BJ (cell line): Measurements from ENCODE around the gene PDE4D. TPM values are rescaled to one million over a fixed set of nuclear protein-coding genes. Genes with fewer than 3 reads are reported as not detected.

ENCODE experiments used
- CTCF ChIA-PET: fragments of 350-600 bp; formaldehyde crosslinking; extraction: SDS; loops from one replicate; lab custom pipeline; 2021; ENCODE audit warnings: antibody characterized with exemption, inconsistent platforms; lab: Yijun Ruan, JAX
- POLR2A ChIA-PET: fragments of 300-600 bp; sonication (Branson Sonifier 250); formaldehyde crosslinking; extraction: SDS; loops from one replicate; lab custom pipeline; 2021; ENCODE audit warnings: antibody characterized with exemption; lab: Charles Lee
- DNase-seq: peaks from one replicate; pipeline ENCODE4 v3.0.0-alpha.2; 2011; ENCODE audit warnings: low read depth
- H3K27me3 ChIP-seq: 2 replicates; pipeline ENCODE4 v1.6.0; 2011; ENCODE audit warnings: low read length; ENCODE audit not compliant: control insufficient read depth, insufficient read depth
- H3K36me3 ChIP-seq: 2 replicates; pipeline ENCODE4 v1.5.1; 2011; ENCODE audit warnings: low read length; ENCODE audit not compliant: control insufficient read depth, insufficient read depth
- H3K4me3 ChIP-seq: 2 replicates; pipeline ENCODE4 v1.5.1; 2011; ENCODE audit warnings: low read depth, mild to moderate bottlenecking, control low read depth, low read length
- polyA plus RNA-seq: library from polyadenylated mRNA; depleted of rRNA; stranded (reverse); fragments of >200 nt; gene quantifications from 2 replicates; pipeline ENCODE4 v1.2.3, GENCODE V29; 2011
- TF ChIP-seq, protein P1 (sequence below): IDR thresholded peaks from 2 replicates; pipeline ENCODE4 v1.5.1; 2011; ENCODE audit warnings: low read depth, mild to moderate bottlenecking, control low read depth, inconsistent platforms, low read length, moderate library complexity; ENCODE audit not compliant: insufficient read depth

The PDE4D gene
- polyA plus RNA-seq, 1 experiment = 2.8 TPM

DNA sequence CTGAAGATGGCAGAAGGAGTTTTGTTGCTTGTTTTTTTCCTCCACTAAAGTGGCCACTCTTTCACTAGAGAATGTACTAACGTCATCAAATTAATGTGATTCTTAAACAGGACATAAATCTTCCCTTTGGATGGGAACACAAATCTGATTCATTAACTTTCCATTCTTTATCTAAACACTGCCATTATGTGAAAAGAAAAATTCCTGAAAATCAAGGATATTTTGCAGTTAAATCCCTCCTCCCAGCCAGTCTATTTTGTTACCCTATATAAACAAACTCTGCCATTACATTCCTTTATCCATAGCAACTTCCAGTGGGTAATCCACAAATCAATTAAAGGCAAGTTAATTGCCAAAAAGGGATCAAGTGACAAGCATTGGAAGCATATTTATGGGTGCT is 546.5 kb downstream of the PDE4D start:
- POLR2A ChIA-PET = no interaction called here
- CTCF ChIA-PET = no interaction called here
- TF ChIP-seq, protein P1, sequence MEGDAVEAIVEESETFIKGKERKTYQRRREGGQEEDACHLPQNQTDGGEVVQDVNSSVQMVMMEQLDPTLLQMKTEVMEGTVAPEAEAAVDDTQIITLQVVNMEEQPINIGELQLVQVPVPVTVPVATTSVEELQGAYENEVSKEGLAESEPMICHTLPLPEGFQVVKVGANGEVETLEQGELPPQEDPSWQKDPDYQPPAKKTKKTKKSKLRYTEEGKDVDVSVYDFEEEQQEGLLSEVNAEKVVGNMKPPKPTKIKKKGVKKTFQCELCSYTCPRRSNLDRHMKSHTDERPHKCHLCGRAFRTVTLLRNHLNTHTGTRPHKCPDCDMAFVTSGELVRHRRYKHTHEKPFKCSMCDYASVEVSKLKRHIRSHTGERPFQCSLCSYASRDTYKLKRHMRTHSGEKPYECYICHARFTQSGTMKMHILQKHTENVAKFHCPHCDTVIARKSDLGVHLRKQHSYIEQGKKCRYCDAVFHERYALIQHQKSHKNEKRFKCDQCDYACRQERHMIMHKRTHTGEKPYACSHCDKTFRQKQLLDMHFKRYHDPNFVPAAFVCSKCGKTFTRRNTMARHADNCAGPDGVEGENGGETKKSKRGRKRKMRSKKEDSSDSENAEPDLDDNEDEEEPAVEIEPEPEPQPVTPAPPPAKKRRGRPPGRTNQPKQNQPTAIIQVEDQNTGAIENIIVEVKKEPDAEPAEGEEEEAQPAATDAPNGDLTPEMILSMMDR = no peak
- Histone ChIP-seq H3K36me3 (no peaks in the 10 kb centered on the region), H3K27me3 (peaks cover 2% of the 10 kb centered on the region), H3K4me3 (no peak overlapping the region)
- no peak for DNase-seq

DNA sequence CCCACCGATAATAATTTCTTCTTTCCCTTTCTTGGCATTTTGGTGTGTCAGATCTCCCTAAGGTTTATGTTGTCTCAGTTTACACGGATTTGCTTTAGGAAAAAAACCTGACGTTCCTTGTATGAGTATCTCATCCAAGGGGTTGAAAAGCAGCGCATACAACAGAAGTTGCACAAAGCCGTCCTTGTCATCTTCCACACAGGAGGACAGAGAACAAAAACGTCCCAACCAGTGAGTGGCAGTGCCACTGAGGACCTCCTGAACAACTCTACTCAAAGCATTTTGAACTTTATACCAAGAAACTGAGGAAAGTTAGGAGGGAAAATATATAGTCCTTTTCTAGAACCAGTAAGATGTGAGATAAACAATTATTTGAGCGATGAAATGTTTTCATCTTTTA is 547.0 kb downstream of the PDE4D start:
- ChIA-PET CTCF (no interaction called here), POLR2A (no interaction called here)
- no peaks in the 10 kb centered on the region for H3K36me3 ChIP-seq
- TF ChIP-seq, protein P1 = no peak
- DNase-seq = no peak
- no peak overlapping the region for H3K4me3 ChIP-seq
- H3K27me3 ChIP-seq = no peaks in the 10 kb centered on the region; the same call in 1 of the 2 replicates

DNA sequence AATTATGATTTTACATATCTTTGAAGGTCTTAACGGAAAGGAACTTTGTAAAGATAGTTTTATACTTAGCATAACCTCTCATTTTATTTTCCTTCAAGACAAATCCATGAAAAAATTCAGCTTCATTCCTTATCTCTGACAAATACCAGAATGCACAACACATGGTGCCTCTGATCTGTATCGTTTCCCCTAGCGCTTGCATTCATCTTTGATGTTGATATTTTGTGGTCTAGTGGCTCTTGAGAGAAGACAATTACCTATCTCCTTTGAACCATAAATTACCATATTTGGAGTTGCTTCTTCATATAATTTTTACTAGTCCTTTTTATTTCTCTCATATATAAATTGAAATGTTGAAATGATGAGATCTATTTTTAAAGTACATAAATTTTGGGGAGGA is 551.3 kb downstream of the PDE4D start:
- Histone ChIP-seq H3K4me3 (no peak overlapping the region), H3K36me3 (no peaks in the 10 kb centered on the region), H3K27me3 (no peaks in the 10 kb centered on the region)
- ChIA-PET CTCF (interaction anchor here (1.1 to 1.5 kb wide), 2 partner anchors 10 to 26 kb away, joined by 3 to 4 read pairs; no protein-coding TSS in a partner anchor), POLR2A (no interaction called here)
- DNase-seq = no peak
- TF ChIP-seq, protein P1 = no peak

DNA sequence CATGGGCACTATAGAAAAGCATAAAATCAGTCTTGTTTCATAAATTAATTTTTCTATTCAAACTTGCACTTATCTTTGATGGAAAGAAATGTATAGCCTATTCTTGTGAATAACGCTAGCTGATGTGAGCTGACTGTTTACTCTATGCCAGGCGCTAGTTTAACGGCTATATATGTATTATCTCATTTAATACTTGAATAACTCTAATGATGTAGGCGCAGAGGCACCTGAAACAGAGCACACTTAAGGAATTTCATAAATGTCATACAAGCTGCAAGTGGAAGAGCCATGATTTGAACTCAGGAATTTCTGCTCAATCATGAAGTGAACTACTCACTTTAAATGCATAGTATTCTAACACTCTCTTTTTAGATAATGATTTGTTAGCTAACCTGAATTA is 551.8 kb downstream of the PDE4D start:
- TF ChIP-seq, protein P1 = no peak
- ChIA-PET CTCF (interaction anchor here (1.1 to 1.5 kb wide), 3 partner anchors 9 to 459 kb away, joined by 3 to 4 read pairs (median 3); no protein-coding TSS in a partner anchor), POLR2A (no interaction called here)
- H3K36me3 ChIP-seq = no peaks in the 10 kb centered on the region
- no peak overlapping the region for H3K4me3 ChIP-seq
- no peak for DNase-seq
- H3K27me3 ChIP-seq = no peaks in the 10 kb centered on the region

DNA sequence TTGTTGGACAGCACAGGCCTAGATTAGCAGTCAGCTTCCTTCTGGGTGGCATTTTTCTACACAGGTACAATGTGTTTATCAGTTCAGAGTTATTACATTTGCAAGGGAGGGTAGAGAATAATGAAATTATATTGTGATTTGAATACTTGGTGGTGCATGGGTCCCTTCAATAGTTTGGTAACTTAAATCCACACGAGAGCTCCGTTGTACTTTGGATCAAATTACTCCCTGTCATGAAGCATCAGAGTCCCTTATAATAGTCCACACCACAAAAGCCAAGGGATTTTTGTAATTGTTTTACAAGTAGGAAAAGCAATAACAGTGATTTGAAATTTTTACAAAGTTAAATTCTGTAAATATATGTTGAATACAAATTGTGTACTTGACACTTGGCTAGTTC is 552.4 kb downstream of the PDE4D start:
- H3K4me3 ChIP-seq = no peak overlapping the region
- POLR2A ChIA-PET = no interaction called here
- no peaks in the 10 kb centered on the region for H3K36me3 ChIP-seq
- CTCF ChIA-PET = interaction anchor here (1.1 to 1.2 kb wide), 2 partner anchors 9 to 458 kb away, joined by 3 to 4 read pairs; no protein-coding TSS in a partner anchor
- TF ChIP-seq, protein P1 = no peak
- no peaks in the 10 kb centered on the region for H3K27me3 ChIP-seq
- no peak for DNase-seq
